Embryonic facial prominence (tissue), 1 donor: ENCODE data around the gene SMTN.
"Not testable (repeated sequence)": the region's sequence is repeated elsewhere in the genome, so short reads cannot be mapped to it uniquely, and the experiment has no call there.

Source experiments
- DNase-seq: peaks from one replicate; pipeline ENCODE4 v3.0.0-alpha.2; 2016; ENCODE audit errors: extremely low spot score

Gene SMTN

DNA sequence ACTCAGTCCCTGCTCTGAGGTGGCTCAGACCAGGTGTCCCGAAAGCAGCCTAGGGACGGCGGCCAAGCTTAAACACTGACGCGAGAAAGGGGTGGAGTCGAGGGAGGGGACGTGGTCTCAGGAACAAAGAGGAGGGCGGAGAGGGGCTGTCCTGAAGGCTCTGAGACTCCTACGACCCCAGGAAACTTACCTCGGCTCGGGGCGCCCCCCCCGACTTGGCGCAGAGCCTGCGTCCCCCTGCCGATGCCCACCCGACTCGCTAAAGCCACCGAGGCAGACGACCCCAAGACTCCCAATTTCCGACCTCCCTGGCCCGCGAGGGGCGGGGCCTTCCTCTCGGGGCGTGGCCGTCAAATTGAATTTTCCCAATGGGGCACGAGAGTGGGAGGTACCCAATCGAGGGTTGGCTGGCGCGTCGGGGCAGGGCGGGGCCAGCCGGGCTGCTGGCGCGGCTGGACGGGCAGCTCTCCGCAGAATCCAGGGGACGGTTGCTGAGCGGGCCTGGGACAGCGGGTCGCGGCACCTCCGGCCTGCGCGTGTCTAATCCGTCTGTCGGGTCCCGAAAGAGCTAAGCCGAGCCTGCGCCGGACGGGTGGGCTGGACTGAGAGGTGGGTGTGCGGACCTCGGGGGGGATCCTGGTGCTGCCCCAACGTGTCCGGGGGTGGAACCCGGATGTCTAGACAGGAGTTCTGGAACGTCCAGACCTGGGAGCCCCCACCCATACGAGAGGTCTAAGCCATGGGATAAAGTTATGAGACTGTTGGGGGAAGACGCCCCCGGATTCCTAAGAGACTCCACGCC lies at the start of gene SMTN:
SMTN (plus strand) TSS at position 471 of the 802 bp plus-strand sequence. CDS start 1,941 bp downstream, outside the sequence.
- DNase-seq = peak; percentile 77

DNA sequence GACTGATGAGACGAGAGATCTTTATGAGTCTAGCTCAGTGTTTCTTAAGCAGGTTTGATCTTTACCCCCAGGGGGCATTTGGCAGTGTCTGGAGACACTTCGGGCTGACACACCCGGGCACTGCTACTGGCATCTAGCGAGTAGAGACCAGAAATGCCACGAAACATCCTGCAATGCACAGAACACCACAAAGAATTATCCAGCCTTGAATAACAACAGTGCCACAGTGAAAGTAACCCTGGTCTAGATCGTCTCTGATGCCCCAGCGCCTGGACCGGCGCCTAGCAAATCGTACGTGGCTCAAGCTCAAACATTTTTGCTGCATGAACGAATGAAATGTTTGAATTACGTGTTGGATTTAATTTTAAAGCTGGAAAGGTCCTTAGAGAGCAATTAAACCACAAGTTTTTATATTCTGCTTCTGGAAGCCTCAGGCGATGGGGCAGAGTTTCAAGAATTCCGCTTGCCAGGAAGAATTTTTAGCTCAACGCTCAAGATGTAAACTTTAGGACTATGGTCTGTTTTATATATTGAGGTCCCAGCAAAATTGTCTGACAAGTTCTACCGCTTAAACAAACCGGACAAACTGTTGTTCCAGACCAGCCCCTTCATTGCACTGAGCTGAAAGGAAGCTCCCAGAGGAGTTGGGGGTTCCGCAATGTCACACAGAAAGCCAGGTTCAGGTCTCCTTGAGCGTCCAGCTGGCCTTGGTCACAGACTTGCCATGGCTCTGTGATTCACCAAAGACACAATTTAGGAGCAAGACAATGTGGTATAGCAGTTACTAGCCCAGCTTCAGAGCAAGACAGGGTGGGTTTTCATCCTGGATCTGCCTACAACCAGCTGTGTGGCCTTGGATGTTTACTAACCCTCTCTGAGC lies 44.2 kb upstream of the SMTN start:
- peak; percentile 50 for DNase-seq

DNA sequence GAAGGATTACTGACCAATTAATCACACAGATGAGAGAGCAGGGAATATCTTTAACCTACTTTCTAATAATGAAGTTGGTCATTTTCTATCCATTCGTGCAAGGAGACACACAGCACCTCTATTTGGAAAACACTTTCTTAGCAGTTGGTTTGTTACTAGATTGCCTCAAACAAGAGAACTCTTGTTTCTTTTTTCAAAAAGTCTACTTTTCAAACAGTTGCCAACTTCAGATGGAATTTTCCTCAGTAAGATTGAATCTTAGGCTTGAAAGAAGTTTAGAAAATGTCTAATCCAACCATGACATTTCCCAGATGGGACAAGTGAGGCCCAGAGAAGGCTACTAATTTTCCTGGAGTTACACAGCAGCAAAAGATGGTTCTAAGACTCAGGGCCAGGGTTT lies 42.4 kb upstream of the SMTN start:
- DNase-seq = no peak

DNA sequence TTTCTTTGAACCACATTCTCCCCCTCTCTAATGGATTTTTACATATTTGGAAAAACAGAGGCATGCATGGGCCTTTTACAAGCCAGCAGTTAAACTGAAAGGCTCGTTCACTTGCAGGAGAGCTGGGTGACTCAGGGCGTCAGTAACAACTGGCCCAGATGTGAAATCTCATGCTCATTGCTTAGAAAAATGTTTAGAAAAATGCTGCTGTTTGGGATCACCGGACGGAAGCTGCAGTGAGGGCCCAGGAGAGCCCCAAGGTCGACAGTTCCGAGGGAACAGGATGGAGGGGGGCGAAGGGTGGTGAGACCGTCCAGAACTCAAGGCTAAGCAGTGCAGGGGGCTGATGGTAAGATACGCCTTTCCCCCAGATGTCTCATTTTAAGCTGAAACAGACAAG lies 41.7 kb upstream of the SMTN start:
- DNase-seq = no peak

DNA sequence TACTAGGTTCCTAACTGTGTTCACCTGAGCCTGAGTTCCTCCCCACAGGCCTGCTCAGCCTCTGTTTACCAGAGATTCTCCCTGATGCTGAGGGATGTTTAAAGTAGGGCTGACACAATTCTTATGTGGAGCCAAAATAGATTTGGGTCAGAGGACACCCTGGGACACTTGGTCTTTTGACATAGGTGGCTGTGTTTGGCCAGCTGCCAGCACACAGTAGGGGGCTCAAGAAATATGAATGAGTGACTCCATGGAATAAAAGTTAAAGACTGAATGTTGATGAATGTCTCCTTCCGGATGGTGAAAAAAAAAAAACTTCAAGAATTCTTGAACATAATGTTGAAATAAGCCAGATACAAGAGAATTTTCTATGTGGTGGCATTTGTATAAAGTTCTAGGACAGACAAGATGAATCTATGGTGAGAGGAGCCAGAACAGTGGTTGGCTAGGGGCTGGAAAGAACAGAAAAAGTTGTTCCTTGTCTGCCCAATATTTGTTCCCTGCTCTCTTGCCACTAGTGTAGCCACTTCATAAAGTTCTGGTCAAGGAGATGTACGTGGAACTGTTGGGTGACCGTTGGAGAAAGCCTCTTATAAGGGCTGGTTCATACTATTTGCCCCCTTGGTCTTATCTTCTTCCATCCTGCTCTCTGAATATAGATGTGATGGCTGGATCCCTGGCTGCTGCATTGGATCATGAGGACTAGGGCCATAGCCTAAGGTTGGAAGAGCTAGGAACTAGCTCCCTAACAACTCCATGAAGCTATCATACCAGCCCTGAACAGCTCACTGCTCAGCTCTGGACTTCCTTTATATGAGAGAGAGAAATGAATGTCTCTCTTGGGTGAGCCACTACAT lies 40.3 kb upstream of the SMTN start:
- no peak for DNase-seq

DNA sequence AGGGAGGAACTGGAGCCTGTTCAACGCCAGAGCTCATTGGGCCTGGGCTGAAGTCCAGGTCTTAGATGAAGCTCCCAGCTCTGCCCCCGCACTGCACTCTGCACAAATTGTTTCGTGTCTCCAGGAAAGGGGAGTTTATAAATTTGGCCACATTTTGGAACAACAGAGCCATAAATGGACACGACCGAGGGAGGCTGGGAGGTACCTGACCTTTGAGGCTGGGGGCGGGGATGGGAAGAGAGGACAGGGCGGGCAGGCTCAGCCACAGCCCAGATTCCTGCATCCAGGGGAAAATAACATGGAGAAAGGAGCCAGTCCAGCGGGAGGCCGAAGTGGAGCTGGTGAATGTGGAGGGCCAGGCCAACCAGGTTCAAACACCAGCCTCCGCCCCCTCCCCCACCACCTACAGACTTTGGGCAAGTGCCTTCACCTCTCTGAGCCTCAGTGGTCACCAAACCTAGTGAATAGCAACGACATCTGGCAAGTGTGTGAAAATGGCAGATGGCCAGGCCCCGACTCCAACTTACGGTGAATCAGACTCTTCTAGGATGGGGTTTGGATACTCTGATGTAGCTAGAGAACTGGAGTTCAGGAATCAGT lies 36.8 kb upstream of the SMTN start:
- no peak for DNase-seq

DNA sequence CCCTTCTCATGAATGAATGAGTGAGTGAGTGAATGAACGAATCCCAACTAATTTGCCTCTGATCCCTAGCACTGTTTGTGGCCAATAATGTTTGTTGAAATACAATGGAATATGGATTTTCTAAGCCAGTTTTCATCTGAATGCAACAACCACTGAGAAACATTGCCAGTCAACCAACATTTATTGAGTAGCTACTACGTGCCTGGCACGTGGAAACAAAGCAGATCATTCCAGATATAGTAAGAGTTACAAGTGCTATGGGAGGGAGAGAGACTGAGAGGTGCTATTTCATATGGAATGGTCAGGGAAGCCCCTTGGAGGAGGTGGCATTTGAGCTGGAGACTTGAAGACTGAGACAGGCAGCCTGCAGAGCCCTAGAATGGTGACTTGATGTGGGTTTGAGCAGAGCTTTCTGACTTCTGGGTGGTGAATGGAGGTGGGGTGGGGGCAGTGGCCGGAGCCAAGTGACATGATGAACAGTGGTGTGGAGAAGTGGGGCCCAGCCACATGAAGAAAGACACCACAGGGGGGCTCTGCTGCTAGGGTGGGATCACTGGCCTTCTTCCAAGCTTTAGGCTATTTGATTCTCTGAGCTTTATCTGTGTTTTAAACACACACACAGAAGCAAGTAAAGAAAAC lies 35.1 kb upstream of the SMTN start:
- DNase-seq = no peak

DNA sequence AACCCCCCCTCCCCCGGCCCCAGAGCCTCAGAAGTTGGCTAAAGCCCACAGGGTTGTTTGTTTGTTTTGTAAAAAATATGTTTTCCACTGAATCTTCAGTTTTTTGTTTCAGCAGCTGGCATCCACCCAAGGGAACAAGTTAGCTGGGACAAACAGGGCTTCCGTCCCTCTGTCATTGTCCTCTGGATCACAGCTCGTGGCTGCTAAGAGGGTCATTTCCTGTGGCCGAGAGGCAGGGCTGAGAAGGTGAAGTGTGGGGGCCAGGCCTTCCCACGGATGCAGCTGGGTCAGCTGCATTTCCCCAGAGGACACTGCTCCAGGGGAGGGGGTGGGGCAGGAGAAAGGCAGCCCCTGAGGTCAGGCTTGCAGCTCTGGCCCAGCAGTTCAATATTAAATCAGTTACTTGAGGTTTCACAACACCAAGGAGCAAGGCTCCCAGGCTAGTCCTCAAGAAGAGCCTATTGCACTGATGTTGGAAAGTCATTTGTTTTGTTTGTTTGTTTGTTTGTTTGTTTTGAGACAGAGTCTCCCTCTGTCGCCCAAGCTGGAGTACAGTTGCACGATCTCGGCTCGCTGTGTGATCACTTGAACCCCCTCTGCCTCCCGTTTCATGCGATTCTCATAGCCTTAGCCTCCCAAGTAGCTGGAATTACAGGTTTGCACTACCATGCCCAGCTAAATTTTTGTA lies 34.4 kb upstream of the SMTN start:
- no peak for DNase-seq

DNA sequence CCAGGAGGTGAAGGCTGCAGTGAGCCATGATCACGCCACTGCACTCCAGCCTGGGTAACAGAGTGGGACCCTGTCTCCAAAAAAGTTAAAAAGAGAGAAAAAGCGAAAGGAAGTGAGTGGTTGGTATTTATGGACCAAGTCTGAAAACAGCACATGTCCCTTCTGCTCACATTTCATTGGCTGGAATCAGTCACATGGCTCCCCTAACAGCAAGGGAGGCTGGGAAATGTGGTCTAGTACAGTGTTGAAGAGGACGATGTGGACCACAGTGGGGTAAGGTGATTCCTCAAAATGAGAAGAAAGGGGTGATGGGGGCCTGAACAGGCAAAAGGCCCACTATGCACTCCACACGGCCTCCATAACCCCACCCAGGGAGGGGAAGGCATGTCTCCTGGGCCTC lies 32.5 kb upstream of the SMTN start:
- no peak for DNase-seq

DNA sequence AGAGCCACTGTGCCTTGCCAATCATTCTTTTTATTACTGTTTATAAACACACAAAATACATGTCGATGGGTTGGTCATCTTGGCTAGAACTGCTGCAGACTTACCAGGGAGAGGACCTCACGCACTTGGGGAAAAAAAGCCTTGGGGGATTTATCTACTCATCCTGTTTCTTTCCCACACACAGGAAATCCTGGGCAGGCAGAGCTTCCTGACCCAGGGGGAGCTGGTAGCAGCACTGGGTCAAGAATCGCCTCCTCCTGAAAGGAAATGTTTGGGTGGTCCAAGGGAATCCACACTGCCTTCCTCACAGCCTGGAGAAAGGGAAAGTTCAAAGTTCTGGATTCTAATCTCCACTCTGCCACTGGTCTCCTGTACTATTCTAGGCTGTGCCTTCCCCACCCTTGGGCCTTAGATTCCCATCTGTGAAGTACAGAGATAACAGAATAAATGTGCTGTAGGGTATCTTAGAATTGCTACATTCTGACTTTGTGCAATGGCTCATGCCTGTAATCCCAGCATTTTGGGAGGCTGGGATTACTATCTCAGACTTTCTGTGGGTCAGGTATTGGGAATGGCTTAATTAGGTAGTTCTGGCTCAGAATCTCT lies 31.2 kb upstream of the SMTN start:
- DNase-seq = no peak

DNA sequence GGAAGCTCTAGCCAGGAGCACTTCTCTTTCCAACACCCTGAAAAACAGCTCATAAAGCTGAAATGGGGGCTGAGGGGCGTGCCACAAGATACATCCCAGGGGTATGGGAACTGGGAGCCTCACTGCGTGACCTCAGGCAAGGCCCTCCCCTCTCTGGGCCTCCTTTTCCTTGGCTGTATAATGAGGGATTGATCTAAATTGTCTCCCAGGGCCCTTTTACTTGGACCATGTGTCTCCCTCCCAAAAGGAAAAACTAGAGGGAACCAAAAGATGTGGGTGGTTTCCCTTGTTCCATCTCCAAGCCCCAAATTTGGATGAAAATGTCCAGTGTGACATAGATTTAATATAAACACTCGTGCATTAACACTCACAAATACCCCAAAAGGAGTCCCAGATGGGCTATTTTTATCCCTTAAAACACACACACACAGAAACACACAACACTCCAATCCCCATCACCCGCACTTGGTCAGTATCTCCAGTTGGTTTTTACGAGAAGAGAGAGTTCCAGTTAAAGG lies 25.9 kb upstream of the SMTN start:
- DNase-seq = no peak

DNA sequence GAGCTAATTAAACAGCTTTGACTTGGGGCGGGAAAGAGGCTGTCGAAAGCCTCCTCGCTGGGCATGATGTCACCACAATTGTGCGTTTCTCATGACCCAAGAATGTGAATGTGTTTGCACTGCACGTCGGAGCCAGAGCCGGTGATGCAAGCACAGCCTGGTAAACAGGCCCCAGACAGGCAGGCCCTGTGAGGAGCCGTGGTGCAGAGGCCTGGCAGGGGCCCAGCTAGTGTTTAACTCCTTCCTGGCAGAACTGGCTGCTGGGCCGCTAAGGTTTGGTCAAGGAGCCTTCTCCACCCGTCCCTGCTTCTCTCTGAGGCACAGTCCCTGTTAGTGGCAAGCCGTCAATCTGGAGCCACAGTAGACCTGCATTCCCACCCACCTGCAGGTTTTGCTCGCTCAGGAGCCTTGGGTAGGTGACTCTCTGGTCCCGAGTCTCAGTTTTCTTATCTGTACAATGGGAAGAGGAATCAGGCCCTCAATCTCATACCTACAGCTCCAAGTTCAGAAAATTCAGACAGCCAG lies 25.4 kb upstream of the SMTN start:
- DNase-seq = peak; percentile 88

DNA sequence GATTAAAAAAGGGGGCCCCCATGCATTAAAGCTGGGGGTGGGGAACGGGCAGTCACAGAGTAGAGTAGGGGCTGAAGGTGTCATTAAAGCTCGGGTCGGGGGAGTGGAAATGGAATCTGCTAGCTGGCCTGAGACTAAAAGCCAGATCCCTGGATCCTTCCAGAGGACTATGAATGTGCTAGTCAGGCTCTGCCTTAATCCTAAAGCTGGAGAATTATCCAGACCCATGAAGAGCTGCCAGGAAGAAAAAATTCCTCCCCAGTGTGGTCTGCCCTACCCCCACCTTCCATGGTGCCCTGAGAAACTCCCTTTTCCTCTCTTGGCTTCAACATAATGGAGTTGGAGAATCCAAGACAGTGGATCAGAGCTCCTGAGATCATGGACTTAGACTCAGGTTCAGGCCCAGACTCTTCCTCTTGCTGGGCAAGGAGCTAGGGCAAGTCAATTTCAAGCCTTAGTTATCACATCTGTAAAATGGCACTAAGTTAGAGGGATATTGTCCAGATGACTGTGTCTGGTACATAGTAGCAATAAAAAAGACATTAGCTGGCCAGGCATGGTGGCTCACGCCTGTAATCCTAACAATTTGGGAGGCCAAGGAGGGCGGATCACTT lies 24.0 kb upstream of the SMTN start:
- DNase-seq = no peak

DNA sequence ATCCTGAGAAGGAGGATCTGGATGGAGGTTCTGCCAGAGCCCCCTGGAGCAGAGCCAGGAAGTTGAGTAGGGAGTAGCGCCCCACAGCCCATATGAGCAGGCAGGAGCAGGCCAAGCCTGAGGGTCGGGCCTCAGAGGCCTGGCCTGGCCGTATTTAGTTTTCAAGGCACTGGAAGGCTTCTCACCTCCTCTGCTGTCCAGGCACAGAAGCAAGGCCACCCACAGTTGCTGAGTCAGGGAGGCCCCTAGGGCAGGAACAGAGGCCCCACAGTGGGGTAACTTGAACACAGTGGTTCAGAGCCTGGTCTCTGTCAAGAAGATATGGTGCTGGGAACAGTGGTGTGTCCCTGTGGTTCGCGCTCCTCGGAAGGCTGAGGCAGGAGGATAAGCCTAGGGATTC lies 21.5 kb upstream of the SMTN start:
- DNase-seq = not testable (repeated sequence)

DNA sequence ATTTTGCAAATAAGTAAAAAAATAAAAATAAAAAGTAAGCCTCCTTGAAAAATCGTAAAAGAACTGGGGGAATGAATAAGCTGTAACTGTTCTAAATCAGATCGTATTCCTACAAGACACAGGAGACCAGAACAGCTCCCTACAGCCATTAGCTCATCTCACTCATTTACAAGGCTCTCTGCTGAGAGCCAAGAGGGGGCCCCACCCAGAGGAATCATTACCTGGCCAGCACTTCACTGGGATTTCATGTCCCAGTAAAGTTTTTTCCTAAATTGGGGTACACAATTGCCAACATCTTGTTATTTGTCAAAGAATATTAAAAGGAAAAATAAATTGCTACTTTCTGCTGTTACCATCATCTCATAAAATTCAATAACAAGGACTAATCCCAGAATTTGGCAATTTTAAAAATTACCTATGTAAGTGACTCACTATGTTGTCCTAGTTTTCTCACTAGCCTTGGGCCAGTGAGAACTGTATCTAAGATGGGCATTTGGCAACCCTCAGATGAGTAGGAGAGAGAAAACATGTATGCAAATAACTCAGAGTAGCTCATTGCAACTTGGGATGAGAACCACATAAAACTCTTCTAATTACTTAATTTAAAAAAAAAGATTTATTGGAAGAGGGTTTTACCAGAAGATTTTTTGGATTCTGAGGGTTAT lies 18.4 kb upstream of the SMTN start:
- no peak for DNase-seq

DNA sequence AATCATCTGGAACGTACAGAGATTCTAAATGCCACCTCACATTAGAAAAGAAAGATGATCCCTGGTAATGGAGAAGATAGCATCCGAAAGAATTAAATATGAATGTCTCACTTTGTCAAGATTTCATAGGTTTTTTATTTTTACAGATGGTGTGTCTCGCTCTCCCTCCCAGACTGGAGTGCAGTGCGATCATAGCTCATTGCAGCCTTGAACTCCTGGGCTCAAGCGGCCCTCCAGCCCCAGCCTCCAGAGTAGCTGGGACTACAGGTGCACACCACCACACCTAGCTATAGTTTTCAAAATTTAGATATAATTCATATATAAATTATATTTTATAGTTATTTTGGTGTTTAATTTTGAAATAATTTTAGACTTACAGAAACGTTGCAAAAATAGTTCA lies 16.7 kb upstream of the SMTN start:
- DNase-seq = no peak

DNA sequence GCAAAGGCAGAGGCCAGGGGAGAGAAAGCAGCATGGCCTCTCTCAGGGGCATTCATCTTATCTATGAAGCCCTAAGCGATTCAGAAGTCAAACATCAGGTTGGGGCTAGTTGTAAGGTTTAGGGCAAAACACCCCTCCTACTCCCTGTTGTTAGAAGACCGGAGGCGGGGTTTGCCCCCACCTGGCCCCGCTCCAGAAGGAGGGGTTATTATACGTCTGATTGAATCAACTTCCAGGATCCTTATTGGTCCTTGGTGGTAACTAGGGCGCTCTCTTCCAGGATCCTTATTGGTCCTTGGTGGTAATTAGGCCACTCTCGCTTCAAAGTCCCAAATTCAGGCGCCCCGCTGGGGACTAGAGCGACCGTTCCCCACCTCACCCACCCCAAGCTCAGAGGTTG lies 12.1 kb upstream of the SMTN start:
- no peak for DNase-seq

DNA sequence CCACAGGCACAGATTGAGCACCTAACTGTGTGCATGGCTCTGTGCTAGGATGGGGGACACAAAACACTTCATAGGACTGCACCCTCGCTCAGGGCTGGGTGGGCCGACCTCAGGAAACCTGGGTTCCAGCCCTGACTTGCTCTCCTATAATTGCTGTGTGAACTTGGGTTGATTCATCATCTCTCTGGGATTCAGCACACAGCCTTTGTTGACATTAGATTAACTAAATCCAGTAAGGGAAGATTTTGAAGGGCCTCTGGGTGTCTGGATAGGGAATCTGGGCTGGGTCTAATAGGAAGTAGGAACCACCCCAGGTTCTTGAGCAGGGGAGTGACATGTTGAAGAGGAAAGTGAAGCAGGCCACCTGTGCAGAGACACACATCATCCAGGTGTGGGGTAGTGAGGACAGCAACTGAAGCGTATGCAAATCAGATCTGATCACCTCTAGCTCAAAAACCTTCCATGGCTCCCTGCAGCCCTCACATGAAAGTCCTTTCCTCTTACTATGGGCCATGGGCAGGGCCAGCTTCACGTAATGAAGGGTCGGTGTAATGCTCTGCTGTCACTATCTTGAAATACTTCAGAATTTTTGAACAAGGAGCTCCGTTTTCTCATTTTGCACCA lies 11.3 kb upstream of the SMTN start:
- DNase-seq = not testable (repeated sequence)
